Gastrocnemius medialis (tissue), 4 donors: ENCODE measurements around the gene PDE6H.

Source experiments
- CTCF ChIP-seq, 5 experiments: fragments of 450-650 bp in 3 of 5; fragments of 200-600 bp in 2 of 5; sonication (generic) in 2 of 5; IDR thresholded peaks in 4 of 5; conservative IDR thresholded peaks in 1 of 5; 1 replicate in 4 of 5; 2 replicates in 1 of 5; pipeline ENCODE4 v1.5.1; 2016 to 2019; ENCODE audit warnings: antibody characterized with exemption in 5 of 5, mild to moderate bottlenecking in 3 of 5, moderate library complexity in 3 of 5
- POLR2A ChIP-seq, 2 donors: fragments of 450-650 bp; IDR thresholded peaks; one replicate each; pipeline ENCODE4 v1.6.1; 2017; ENCODE audit warnings: antibody characterized with exemption in 2 of 2, mild to moderate bottlenecking in 2 of 2, moderate library complexity in 2 of 2

- no peak for TF ChIP-seq POLR2A (IDR thresholded peaks at IDR 0.05)
- no peak for TF ChIP-seq CTCF (IDR thresholded peaks at IDR 0.05 in 4 of 5, conservative IDR thresholded peaks at IDR 0.05 in 1 of 5)
Measured at GRCh38 chr12:14952299-14952921, 20.4 kb upstream of the PDE6H start.
